Neural crest cell (in vitro differentiated cells): ENCODE measurements around the gene NPY1R. TPM values are rescaled to one million over a fixed set of nuclear protein-coding genes. Genes with fewer than 3 reads are reported as not detected.

Source experiments
- DNase-seq: peaks from one replicate; pipeline ENCODE4 v3.0.0; 2021; ENCODE audit warnings: low read depth, mixed read lengths, low spot score
- H3K27ac Mint-ChIP-seq: one replicate; pipeline ENCODE4 v1.8.0; 2021; ENCODE audit warnings: mild to moderate bottlenecking, mixed read lengths; ENCODE audit not compliant: unreplicated experiment
- H3K27me3 Mint-ChIP-seq: 2 replicates; pipeline ENCODE4 v1.8.0; 2021; ENCODE audit warnings: low read depth, mild to moderate bottlenecking, mixed read lengths
- H3K36me3 Mint-ChIP-seq: 2 replicates; pipeline ENCODE4 v1.8.0; 2021; ENCODE audit warnings: low read depth, mild to moderate bottlenecking, mixed read lengths
- H3K4me1 Mint-ChIP-seq: 2 replicates; pipeline ENCODE4 v1.8.0; 2021; ENCODE audit warnings: mixed read lengths
- H3K4me3 Mint-ChIP-seq: one replicate; pipeline ENCODE4 v1.8.0; 2021; ENCODE audit warnings: mild to moderate bottlenecking, mixed read lengths
- H3K9me3 Mint-ChIP-seq: 2 replicates; pipeline ENCODE4 v1.8.0; 2021; ENCODE audit warnings: mixed read lengths
- total RNA-seq: library from RNA; stranded (reverse); gene quantifications from 2 replicates; pipeline ENCODE4 v1.2.1, GENCODE V29; 2021
- TF ChIP-seq, protein P1 (sequence below): fragments of 200-600 bp; sonication (generic); conservative IDR thresholded peaks from 2 replicates; pipeline ENCODE4 v1.5.0; 2021; ENCODE audit warnings: antibody characterized with exemption, mild to moderate bottlenecking

NPY1R gene
- total RNA-seq, 1 donor from 2014 or later = 0.49 TPM

DNA sequence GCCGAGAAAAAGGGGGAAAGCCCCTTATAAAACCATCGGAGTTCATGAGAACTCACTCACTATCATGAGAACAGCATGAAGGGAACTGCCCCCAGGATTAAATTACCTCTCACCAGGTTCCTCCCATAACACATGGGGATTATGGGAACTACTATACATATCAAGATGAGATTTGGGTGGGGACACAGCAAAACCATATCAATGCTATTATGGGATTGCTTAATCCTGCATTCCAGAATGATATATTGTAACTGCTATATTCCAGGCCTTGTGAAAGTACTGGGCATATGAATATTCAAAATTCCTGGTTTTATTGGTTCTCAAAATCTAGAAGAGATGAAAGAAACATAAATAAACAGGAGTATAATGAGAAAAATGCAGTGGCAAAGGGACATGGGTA is 29.3 kb downstream of the NPY1R start:
- TF ChIP-seq, protein P1, sequence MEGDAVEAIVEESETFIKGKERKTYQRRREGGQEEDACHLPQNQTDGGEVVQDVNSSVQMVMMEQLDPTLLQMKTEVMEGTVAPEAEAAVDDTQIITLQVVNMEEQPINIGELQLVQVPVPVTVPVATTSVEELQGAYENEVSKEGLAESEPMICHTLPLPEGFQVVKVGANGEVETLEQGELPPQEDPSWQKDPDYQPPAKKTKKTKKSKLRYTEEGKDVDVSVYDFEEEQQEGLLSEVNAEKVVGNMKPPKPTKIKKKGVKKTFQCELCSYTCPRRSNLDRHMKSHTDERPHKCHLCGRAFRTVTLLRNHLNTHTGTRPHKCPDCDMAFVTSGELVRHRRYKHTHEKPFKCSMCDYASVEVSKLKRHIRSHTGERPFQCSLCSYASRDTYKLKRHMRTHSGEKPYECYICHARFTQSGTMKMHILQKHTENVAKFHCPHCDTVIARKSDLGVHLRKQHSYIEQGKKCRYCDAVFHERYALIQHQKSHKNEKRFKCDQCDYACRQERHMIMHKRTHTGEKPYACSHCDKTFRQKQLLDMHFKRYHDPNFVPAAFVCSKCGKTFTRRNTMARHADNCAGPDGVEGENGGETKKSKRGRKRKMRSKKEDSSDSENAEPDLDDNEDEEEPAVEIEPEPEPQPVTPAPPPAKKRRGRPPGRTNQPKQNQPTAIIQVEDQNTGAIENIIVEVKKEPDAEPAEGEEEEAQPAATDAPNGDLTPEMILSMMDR = no peak
- peaks cover 3% of the 10 kb centered on the region for H3K27me3 Mint-ChIP-seq
- no peak for DNase-seq
- no peaks in the 10 kb centered on the region for H3K9me3 Mint-ChIP-seq
- H3K27ac Mint-ChIP-seq = no peak overlapping the region
- H3K36me3 Mint-ChIP-seq = no peaks in the 10 kb centered on the region
- H3K4me3 Mint-ChIP-seq = no peak overlapping the region
- no peaks in the 10 kb centered on the region for H3K4me1 Mint-ChIP-seq

DNA sequence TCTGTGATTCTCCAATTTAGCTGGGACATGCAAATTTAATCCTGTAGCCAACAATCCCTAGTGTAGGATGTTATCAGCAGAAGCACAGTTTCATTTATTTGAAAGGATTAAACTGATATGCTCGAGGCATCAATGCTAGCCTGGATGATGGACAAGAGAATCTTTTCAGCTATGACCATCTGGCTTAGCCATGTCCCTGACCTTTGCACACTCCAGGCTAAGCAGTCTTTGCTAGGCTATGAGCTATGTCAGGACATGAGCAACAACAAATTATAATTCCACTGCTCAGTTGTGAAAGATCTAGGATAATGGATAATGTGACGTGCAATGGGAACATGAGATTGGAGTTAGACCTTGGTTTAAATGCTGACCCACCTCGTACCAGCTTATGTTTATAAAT is 32.0 kb downstream of the NPY1R start:
- Mint-ChIP-seq H3K9me3 (no peaks in the 10 kb centered on the region), H3K27me3 (no peaks in the 10 kb centered on the region), H3K4me1 (no peaks in the 10 kb centered on the region), H3K4me3 (no peak overlapping the region), H3K27ac (no peak overlapping the region), H3K36me3 (no peaks in the 10 kb centered on the region)
- TF ChIP-seq, protein P1 = no peak
- DNase-seq = no peak

DNA sequence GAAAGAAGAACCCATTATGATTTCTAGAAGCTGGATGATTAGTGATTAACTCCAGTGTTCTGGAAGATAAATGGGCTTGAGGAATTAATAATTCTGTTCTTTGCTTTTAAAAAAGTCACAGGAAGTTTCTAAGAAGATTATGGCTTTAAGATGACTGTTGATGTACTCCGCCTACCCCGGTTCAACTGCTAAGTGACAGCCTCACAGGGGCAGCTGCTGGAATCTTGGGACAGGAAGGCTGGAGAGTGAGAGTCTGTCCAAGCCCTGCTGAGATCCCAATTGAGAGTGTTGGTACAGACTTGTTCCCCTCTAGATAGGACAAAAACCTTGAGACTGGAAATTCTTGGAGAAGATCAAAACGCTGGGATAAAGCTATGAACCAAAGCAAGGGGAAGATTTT is 37.3 kb downstream of the NPY1R start:
- H3K4me1 Mint-ChIP-seq = no peaks in the 10 kb centered on the region
- H3K4me3 Mint-ChIP-seq = no peak overlapping the region
- no peak for DNase-seq
- H3K36me3 Mint-ChIP-seq = no peaks in the 10 kb centered on the region
- no peaks in the 10 kb centered on the region for H3K27me3 Mint-ChIP-seq
- H3K9me3 Mint-ChIP-seq = peaks cover 3% of the 10 kb centered on the region
- H3K27ac Mint-ChIP-seq = no peak overlapping the region
- TF ChIP-seq, protein P1 = no peak

GRCh38 chr4:163284304-163284703 is 48.1 kb downstream of the NPY1R start:
- no peak for DNase-seq
- Mint-ChIP-seq H3K36me3 (no peaks in the 10 kb centered on the region), H3K27ac (no peak overlapping the region), H3K9me3 (peaks cover 8% of the 10 kb centered on the region), H3K27me3 (peaks cover 13% of the 10 kb centered on the region), H3K4me1 (no peaks in the 10 kb centered on the region), H3K4me3 (no peak overlapping the region)
- TF ChIP-seq, protein P1 = no peak

DNA sequence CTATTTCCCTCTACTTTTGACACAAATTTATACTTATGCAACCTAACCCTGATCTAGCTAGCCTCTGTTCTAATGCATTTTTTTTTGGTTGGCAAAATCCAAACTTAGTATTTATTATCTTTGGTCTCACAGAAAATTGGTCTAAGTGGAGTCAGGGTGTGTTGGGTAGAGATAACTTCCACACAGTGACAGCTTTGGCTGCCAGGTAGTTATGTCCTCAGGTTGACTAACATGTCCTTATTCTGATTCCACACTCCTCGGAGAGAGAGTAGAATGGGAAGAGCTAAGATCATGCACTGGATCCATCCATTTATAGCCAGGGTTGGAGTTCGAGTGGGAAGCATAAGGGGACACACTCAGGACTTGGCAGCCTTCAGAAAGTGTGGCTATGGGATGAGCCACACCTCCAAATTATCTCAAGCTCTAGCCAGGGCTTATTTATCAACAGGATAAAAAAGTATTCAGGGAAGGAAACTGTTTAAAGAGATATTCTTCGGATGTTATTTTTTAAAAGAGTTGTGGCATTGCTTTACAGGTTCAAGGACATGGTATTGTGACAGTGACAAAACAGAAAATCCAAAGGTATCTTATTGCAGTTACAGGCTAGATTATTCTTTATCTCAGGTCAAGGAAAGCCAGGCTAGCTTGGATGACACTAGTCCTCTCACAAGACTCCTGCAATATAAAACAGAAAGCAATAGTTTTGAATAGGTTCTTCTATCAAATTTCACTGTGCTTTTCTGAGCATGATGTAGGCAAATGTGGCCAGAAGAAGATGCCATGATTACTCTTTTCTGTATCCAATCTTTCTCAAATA is 51.5 kb downstream of the NPY1R start:
- no peak for DNase-seq
- Mint-ChIP-seq H3K27me3 (peaks cover 5% of the 10 kb centered on the region), H3K4me3 (no peak overlapping the region), H3K36me3 (no peaks in the 10 kb centered on the region), H3K27ac (no peak overlapping the region), H3K4me1 (no peaks in the 10 kb centered on the region), H3K9me3 (peaks cover 8% of the 10 kb centered on the region)
- TF ChIP-seq, protein P1 = no peak
